ENCODE measurements around the gene PHF14. TPM values are rescaled to one million over a fixed set of nuclear protein-coding genes. Genes with fewer than 3 reads are reported as not detected.

The PHF14 gene
- total and polyA plus RNA-seq, 5 donors from 2014 or later = 7.7 to 31.1 (median 9.3) TPM

DNA sequence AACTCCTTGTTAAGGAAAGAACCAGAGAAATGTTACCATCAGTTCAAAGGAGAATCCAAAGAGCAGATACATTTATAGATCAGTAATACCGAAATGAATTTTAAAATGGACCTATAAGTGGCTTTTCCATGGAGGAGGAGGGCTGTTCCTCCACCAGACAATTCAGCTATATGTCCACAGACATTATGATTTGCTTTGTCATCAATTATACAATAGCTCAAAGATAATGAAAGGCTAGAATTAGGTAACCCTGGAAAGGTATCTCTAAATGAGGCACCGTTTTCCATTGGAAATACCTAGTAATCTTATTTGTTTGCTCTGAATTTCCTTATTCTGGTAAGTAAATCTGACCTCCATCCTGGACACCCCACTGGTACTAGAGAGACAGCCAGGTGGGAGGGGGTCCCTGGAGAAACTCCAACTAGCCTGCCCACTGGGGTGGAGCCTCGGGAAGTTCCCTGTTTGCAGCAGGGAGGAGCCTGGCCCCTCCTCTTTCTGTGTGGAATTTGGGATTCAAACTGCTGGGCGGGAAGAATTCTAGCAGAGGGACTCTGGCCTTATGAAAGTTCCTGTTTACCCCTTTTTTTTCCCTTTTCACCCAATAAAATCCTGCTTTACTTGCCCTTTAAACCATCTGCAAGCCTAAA, 218.0 kb downstream of the PHF14 start:
- H3K27me3 ChIP-seq (ENCODE audit: control insufficient read depth, insufficient read depth, low read length) = no peaks in the 10 kb centered on the region
- H3K36me3 ChIP-seq (ENCODE audit: control insufficient read depth, insufficient read depth, low read length) = no peaks in the 10 kb centered on the region
- ATAC-seq (ENCODE audit: low read depth in 2 of 2) (no peak), DNase-seq (no peak)
- no peaks in the 10 kb centered on the region for H3K4me1 ChIP-seq (ENCODE audit: control insufficient read depth, insufficient read depth, low read length, poor library complexity, severe bottlenecking)
- H3K9me3 ChIP-seq (ENCODE audit: control insufficient read depth in 2 of 2, low read length in 2 of 2) = no peaks in the 10 kb centered on the region
- no peak overlapping the region for H3K4me3 Mint-ChIP-seq
- H3K27ac Mint-ChIP-seq = no peak overlapping the region
- H3K27me3 Mint-ChIP-seq = peaks cover 12% of the 10 kb centered on the region
- no peaks in the 10 kb centered on the region for H3K36me3 Mint-ChIP-seq
- peaks cover 0 to 1% (median 0%) of the 10 kb centered on the region in 7 donors for H3K9me3 Mint-ChIP-seq
- H3K4me3 ChIP-seq (ENCODE audit: low read depth, low read length) = no peak overlapping the region
- H3K4me1 Mint-ChIP-seq = peaks cover 0 to 4% (median 0%) of the 10 kb centered on the region in 4 donors
- H3K27ac ChIP-seq (ENCODE audit: insufficient read depth, low read length, poor library complexity, severe bottlenecking) = no peak overlapping the region

DNA sequence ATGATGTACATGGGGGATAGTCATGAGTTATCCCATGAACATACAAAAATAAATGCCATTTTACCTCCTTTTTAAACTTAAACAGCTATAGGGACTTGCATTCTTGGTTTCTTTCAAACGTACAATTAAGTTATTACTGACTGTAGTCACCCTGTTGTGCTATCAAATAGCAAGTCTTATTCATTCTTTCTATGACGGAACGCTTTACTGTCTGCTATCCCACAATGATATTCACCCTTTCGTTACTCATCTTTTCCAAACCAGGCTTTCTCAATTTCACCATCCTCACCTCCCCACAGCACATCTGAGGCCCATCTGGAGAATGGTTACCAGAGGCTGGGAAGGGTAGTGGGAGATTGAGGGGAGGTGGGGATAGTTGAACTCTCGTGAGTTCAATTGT, 218.8 kb downstream of the PHF14 start:
- no peak overlapping the region for H3K4me3 Mint-ChIP-seq

DNA sequence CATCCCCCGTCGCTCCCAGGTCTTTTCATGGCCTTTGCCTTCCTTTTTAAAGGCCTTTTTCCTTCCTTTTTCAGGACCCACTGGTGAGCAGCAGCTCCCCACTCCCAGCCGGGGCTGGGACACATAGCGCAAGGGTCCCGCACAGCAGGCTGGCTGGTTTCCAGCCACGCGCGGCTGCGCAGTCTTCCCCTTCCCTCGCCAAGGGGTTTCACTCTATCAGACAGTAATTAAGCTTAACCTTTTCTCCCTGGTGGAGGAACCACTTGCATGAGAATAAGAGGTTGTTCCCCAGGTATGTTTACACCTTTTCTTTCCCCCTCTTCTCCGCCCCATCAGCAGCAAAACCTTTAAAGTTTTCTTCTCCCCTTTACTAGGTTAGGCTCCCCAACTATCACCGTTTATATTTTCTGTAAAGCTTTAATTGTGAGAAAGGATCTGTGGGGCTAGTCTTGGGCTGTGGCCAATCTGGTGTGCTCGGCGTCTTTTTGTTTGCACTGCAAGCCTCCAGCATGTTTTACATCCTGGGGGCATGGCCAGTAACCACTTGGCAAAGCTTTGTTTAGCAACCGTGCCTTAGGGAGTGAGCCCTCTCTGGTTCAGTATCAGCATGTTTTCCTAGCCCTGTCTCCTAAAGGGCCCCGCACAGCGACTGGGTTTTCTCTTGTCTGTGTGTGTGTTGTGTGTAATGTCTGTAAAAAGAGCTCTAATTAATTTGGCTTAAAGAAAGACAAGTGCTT, 219.6 kb downstream of the PHF14 start:
- Mint-ChIP-seq H3K36me3 (no peaks in the 10 kb centered on the region), H3K4me3 (no peak overlapping the region), H3K9me3 (peaks cover 0 to 1% (median 0%) of the 10 kb centered on the region in 7 donors), H3K27ac (no peak overlapping the region), H3K4me1 (peaks cover 0 to 4% (median 0%) of the 10 kb centered on the region in 4 donors), H3K27me3 (peaks cover 12% of the 10 kb centered on the region)
- DNase-seq (no peak), ATAC-seq (ENCODE audit: low read depth in 2 of 2) (no peak)
- H3K4me1 ChIP-seq (ENCODE audit: control insufficient read depth, insufficient read depth, low read length, poor library complexity, severe bottlenecking) = no peaks in the 10 kb centered on the region
- no peaks in the 10 kb centered on the region for H3K9me3 ChIP-seq (ENCODE audit: control insufficient read depth in 2 of 2, low read length in 2 of 2)
- H3K27me3 ChIP-seq (ENCODE audit: control insufficient read depth, insufficient read depth, low read length) = no peaks in the 10 kb centered on the region
- H3K27ac ChIP-seq (ENCODE audit: insufficient read depth, low read length, poor library complexity, severe bottlenecking) = no peak overlapping the region
- H3K4me3 ChIP-seq (ENCODE audit: low read depth, low read length) = no peak overlapping the region
- H3K36me3 ChIP-seq (ENCODE audit: control insufficient read depth, insufficient read depth, low read length) = no peaks in the 10 kb centered on the region

More for the DNA sequence above, 218.8 kb downstream of the PHF14 start:
- Mint-ChIP-seq H3K27ac (no peak overlapping the region), H3K27me3 (peaks cover 12% of the 10 kb centered on the region), H3K4me1 (peaks cover 0 to 4% (median 0%) of the 10 kb centered on the region in 4 donors), H3K9me3 (peaks cover 0 to 1% (median 0%) of the 10 kb centered on the region in 7 donors), H3K36me3 (no peaks in the 10 kb centered on the region)
- no peak overlapping the region for H3K27ac ChIP-seq (ENCODE audit: insufficient read depth, low read length, poor library complexity, severe bottlenecking)
- no peaks in the 10 kb centered on the region for H3K4me1 ChIP-seq (ENCODE audit: control insufficient read depth, insufficient read depth, low read length, poor library complexity, severe bottlenecking)
- no peaks in the 10 kb centered on the region for H3K27me3 ChIP-seq (ENCODE audit: control insufficient read depth, insufficient read depth, low read length)
- H3K9me3 ChIP-seq (ENCODE audit: control insufficient read depth in 2 of 2, low read length in 2 of 2) = no peaks in the 10 kb centered on the region
- no peak overlapping the region for H3K4me3 ChIP-seq (ENCODE audit: low read depth, low read length)
- no peak for DNase-seq
- ATAC-seq (ENCODE audit: low read depth in 2 of 2) = no peak
- H3K36me3 ChIP-seq (ENCODE audit: control insufficient read depth, insufficient read depth, low read length) = no peaks in the 10 kb centered on the region

DNA sequence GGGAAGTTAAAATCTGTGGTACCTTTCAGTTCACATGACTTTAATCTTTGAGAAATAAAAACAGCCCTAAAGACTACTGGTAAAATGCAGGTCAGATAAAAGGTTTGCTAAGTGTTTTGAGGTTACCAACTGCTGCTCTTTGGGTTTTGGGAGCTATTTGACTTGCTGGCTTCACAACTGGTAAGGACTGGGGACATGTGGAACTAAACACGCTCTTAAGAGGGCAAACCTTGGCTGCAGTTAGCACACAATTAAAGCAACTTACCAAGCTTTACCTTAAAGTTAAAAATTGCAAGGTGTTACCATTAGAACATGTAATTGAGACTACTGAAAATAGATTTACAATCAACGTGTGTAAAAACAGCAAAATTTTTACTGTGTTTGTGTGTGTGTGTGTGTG, 220.2 kb downstream of the PHF14 start:
- no peak overlapping the region for H3K4me3 ChIP-seq (ENCODE audit: low read depth, low read length)
- H3K4me3 Mint-ChIP-seq = no peak overlapping the region
- peaks cover 12% of the 10 kb centered on the region for H3K27me3 Mint-ChIP-seq
- DNase-seq (no peak), ATAC-seq (ENCODE audit: low read depth in 2 of 2) (no peak)
- no peaks in the 10 kb centered on the region for H3K27me3 ChIP-seq (ENCODE audit: control insufficient read depth, insufficient read depth, low read length)
- H3K9me3 Mint-ChIP-seq = peaks cover 0 to 1% (median 0%) of the 10 kb centered on the region in 7 donors
- H3K36me3 ChIP-seq (ENCODE audit: control insufficient read depth, insufficient read depth, low read length) = no peaks in the 10 kb centered on the region
- H3K27ac ChIP-seq (ENCODE audit: insufficient read depth, low read length, poor library complexity, severe bottlenecking) = no peak overlapping the region
- no peaks in the 10 kb centered on the region for H3K9me3 ChIP-seq (ENCODE audit: control insufficient read depth in 2 of 2, low read length in 2 of 2)
- H3K4me1 ChIP-seq (ENCODE audit: control insufficient read depth, insufficient read depth, low read length, poor library complexity, severe bottlenecking) = no peaks in the 10 kb centered on the region
- H3K4me1 Mint-ChIP-seq = peaks cover 0 to 4% (median 0%) of the 10 kb centered on the region in 4 donors
- no peak overlapping the region for H3K27ac Mint-ChIP-seq
- H3K36me3 Mint-ChIP-seq = no peaks in the 10 kb centered on the region

DNA sequence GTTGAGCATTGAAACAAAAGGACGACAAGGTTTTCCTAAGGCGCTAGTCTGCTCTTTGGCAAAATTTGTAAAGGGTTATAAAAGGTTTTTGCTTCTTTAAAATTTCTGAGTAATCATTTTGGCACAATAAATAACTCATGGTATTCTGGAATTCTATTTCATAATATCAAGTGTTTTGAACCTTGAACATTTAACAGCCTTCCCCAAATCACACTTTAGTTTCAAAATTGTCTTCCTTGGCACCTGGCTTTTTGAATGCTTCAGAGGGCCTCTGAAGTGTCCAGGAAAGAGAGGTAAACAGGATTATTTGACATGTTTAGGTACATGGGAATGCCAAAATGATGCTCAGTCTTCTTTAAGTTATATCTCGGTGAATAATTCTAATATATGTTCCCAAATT, 220.8 kb downstream of the PHF14 start:
- H3K4me1 Mint-ChIP-seq = peaks cover 0 to 4% (median 0%) of the 10 kb centered on the region in 4 donors
- no peaks in the 10 kb centered on the region for H3K27me3 ChIP-seq (ENCODE audit: control insufficient read depth, insufficient read depth, low read length)

DNA sequence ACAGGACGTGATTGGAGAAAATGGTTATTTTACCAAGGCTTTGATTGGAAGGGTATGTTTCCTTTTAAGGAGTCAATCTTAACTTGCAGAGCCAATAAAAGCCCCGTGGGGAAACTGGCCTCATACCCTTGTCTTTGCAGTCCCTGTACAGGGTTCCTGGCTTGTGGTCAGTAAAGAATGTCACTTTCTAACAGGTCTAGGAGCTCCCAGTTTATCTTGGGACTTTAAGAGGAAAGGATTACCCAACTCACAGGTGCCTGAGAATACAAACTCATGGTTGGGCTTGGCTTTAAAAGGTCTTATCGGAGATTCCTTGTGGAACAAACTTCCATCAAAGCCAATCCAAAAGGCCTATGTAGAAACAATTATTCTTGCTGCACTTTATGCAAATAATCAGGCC, 221.8 kb downstream of the PHF14 start:
- peaks cover 12% of the 10 kb centered on the region for H3K27me3 Mint-ChIP-seq
- no peak for DNase-seq
- peaks cover 0 to 1% (median 0%) of the 10 kb centered on the region in 7 donors for H3K9me3 Mint-ChIP-seq
- Histone ChIP-seq H3K4me3 (ENCODE audit: low read depth, low read length) (no peak overlapping the region), H3K36me3 (ENCODE audit: control insufficient read depth, insufficient read depth, low read length) (no peaks in the 10 kb centered on the region), H3K9me3 (ENCODE audit: control insufficient read depth in 2 of 2, low read length in 2 of 2) (no peaks in the 10 kb centered on the region), H3K4me1 (ENCODE audit: control insufficient read depth, insufficient read depth, low read length, poor library complexity, severe bottlenecking) (no peaks in the 10 kb centered on the region), H3K27me3 (ENCODE audit: control insufficient read depth, insufficient read depth, low read length) (no peaks in the 10 kb centered on the region), H3K27ac (ENCODE audit: insufficient read depth, low read length, poor library complexity, severe bottlenecking) (no peak overlapping the region)
- no peaks in the 10 kb centered on the region for H3K36me3 Mint-ChIP-seq
- H3K4me3 Mint-ChIP-seq = no peak overlapping the region
- peaks cover 0 to 4% (median 0%) of the 10 kb centered on the region in 4 donors for H3K4me1 Mint-ChIP-seq
- H3K27ac Mint-ChIP-seq = no peak overlapping the region
- ATAC-seq (ENCODE audit: low read depth in 2 of 2) = no peak

More for the DNA sequence above, 220.8 kb downstream of the PHF14 start:
- DNase-seq (no peak), ATAC-seq (ENCODE audit: low read depth in 2 of 2) (no peak)
- H3K36me3 ChIP-seq (ENCODE audit: control insufficient read depth, insufficient read depth, low read length) = no peaks in the 10 kb centered on the region
- Mint-ChIP-seq H3K36me3 (no peaks in the 10 kb centered on the region), H3K27me3 (peaks cover 12% of the 10 kb centered on the region), H3K4me3 (no peak overlapping the region), H3K27ac (no peak overlapping the region), H3K9me3 (peaks cover 0 to 1% (median 0%) of the 10 kb centered on the region in 7 donors)
- no peaks in the 10 kb centered on the region for H3K9me3 ChIP-seq (ENCODE audit: control insufficient read depth in 2 of 2, low read length in 2 of 2)
- H3K27ac ChIP-seq (ENCODE audit: insufficient read depth, low read length, poor library complexity, severe bottlenecking) = no peak overlapping the region
- no peaks in the 10 kb centered on the region for H3K4me1 ChIP-seq (ENCODE audit: control insufficient read depth, insufficient read depth, low read length, poor library complexity, severe bottlenecking)
- no peak overlapping the region for H3K4me3 ChIP-seq (ENCODE audit: low read depth, low read length)

DNA sequence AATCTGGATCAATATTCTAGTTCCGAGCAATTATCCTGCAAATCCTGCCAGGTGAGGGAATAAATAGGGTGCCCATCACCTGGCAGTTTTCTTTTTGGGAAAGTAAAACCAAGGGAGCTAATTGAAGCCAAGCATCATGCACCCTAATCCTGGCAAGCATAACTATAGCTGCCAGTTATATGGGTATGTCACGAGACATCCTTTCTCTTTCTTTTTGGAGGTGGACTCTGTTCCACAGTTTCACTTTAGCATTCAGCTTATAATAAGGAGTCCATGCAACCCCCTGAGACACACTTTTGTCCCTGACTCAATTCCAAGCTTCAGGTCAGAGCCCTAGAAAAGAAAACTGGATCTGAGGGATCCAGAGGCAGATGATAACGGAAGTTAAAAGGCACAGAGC, 222.5 kb downstream of the PHF14 start:
- Histone ChIP-seq H3K27ac (ENCODE audit: insufficient read depth, low read length, poor library complexity, severe bottlenecking) (no peak overlapping the region), H3K4me3 (ENCODE audit: low read depth, low read length) (no peak overlapping the region), H3K9me3 (ENCODE audit: control insufficient read depth in 2 of 2, low read length in 2 of 2) (no peaks in the 10 kb centered on the region), H3K36me3 (ENCODE audit: control insufficient read depth, insufficient read depth, low read length) (no peaks in the 10 kb centered on the region), H3K4me1 (ENCODE audit: control insufficient read depth, insufficient read depth, low read length, poor library complexity, severe bottlenecking) (no peaks in the 10 kb centered on the region), H3K27me3 (ENCODE audit: control insufficient read depth, insufficient read depth, low read length) (no peaks in the 10 kb centered on the region)
- Mint-ChIP-seq H3K4me1 (peaks cover 0 to 4% (median 0%) of the 10 kb centered on the region in 4 donors), H3K4me3 (no peak overlapping the region), H3K27ac (no peak overlapping the region), H3K36me3 (no peaks in the 10 kb centered on the region), H3K27me3 (peaks cover 9% of the 10 kb centered on the region), H3K9me3 (peaks cover 0 to 1% (median 0%) of the 10 kb centered on the region in 7 donors)
- ATAC-seq (ENCODE audit: low read depth in 2 of 2) (no peak), DNase-seq (no peak)
